Osteoblast (primary cell): ENCODE results near the gene BPTF. TPM values are rescaled to one million over a fixed set of nuclear protein-coding genes. Genes with fewer than 3 reads are reported as not detected.
"Not testable (repeated sequence)": the region's sequence is repeated elsewhere in the genome, so short reads cannot be mapped to it uniquely, and the experiment has no call there.

Experiments
- DNase-seq: peaks from one replicate; pipeline ENCODE4 v3.0.0; 2011; ENCODE audit warnings: low spot score, mixed read lengths; ENCODE audit not compliant: insufficient read length; ENCODE audit errors: missing footprints
- H2AFZ ChIP-seq: 2 replicates; pipeline ENCODE4 v1.6.0; 2011; ENCODE audit warnings: mild to moderate bottlenecking, low read length
- H3K27ac ChIP-seq: 2 replicates; pipeline ENCODE4 v1.5.1; 2011; ENCODE audit warnings: mild to moderate bottlenecking, low read depth, low read length, moderate library complexity
- H3K27me3 ChIP-seq: 2 replicates; pipeline ENCODE4 v1.6.0; 2012; ENCODE audit warnings: mild to moderate bottlenecking, control low read depth, inconsistent platforms, low read length, moderate library complexity; ENCODE audit not compliant: insufficient read depth
- H3K36me3 ChIP-seq: 2 replicates; pipeline ENCODE4 v1.5.1; 2011; ENCODE audit warnings: mild to moderate bottlenecking, low read length, control low read depth, moderate library complexity; ENCODE audit not compliant: insufficient read depth
- H3K4me1 ChIP-seq: 2 replicates; pipeline ENCODE4 v1.5.1; 2011; ENCODE audit warnings: mild to moderate bottlenecking, low read length, control low read depth, moderate library complexity; ENCODE audit not compliant: insufficient read depth
- H3K4me2 ChIP-seq: 2 replicates; pipeline ENCODE4 v1.6.0; 2011; ENCODE audit warnings: mild to moderate bottlenecking, low read length; ENCODE audit not compliant: insufficient read depth
- H3K4me3 ChIP-seq: fragments of 200-600 bp; sonication (generic); 3 replicates; pipeline ENCODE4 v1.5.1; 2012; ENCODE audit warnings: mild to moderate bottlenecking, low read length, inconsistent platforms; ENCODE audit not compliant: insufficient read depth
- H3K79me2 ChIP-seq: 2 replicates; pipeline ENCODE4 v1.6.0; 2012; ENCODE audit warnings: mild to moderate bottlenecking, low read length, control low read depth, inconsistent platforms; ENCODE audit not compliant: insufficient read depth
- H3K9me3 ChIP-seq: 2 replicates; pipeline ENCODE4 v1.5.1; 2011; ENCODE audit warnings: low read depth, low read length, control low read depth
- H4K20me1 ChIP-seq: 2 replicates; pipeline ENCODE4 v1.6.0; 2012; ENCODE audit warnings: mild to moderate bottlenecking, low read length, control low read depth; ENCODE audit not compliant: insufficient read depth
- CTCF ChIP-seq: IDR thresholded peaks from 2 replicates; pipeline ENCODE4 v1.5.1; 2011; ENCODE audit warnings: mild to moderate bottlenecking, low read depth, low read length, moderate library complexity; ENCODE audit errors: extremely low read depth
- total RNA-seq: library from RNA; depleted of rRNA; stranded (reverse); fragments of >200 nt; gene quantifications from 2 replicates; pipeline ENCODE4 v1.2.3, GENCODE V29; 2012

The BPTF gene
- total RNA-seq, 1 donor, result 59.7 TPM

- Histone ChIP-seq H3K27ac (no peak overlapping the region), H3K36me3 (peaks cover 12% of the 10 kb centered on the region), H4K20me1 (no peaks in the 10 kb centered on the region), H2AFZ (no peak overlapping the region), H3K4me3 (no peak overlapping the region), H3K27me3 (no peaks in the 10 kb centered on the region), H3K79me2 (no peaks in the 10 kb centered on the region), H3K4me1 (peaks cover 2% of the 10 kb centered on the region), H3K4me2 (no peak overlapping the region), H3K9me3 (no peaks in the 10 kb centered on the region)
- no peak for TF ChIP-seq CTCF
- DNase-seq, result no peak
These were observed 134.2 kb downstream of the BPTF start for GRCh38 chr17:67959510-67959909.

GRCh38 chr17:67960276-67960675 is 135.0 kb downstream of the BPTF start:
- H4K20me1 ChIP-seq, H3K4me1 ChIP-seq, H3K27ac ChIP-seq, DNase-seq, H3K4me2 ChIP-seq, H3K4me3 ChIP-seq, H3K9me3 ChIP-seq, H3K79me2 ChIP-seq, H2AFZ ChIP-seq, H3K27me3 ChIP-seq: not testable (repeated sequence)
- peaks cover 15% of the 10 kb centered on the region for H3K36me3 ChIP-seq

GRCh38 chr17:67962156-67962555 is 136.9 kb downstream of the BPTF start:
- H3K4me1 ChIP-seq, H3K79me2 ChIP-seq, H3K27ac ChIP-seq, H2AFZ ChIP-seq, H3K4me2 ChIP-seq, DNase-seq, H3K4me3 ChIP-seq, H3K27me3 ChIP-seq, H3K9me3 ChIP-seq, H4K20me1 ChIP-seq: not testable (repeated sequence)
- peaks cover 26% of the 10 kb centered on the region for H3K36me3 ChIP-seq

- not testable (repeated sequence) for H2AFZ ChIP-seq, H3K4me1 ChIP-seq, H3K4me3 ChIP-seq, H3K27me3 ChIP-seq, DNase-seq, H3K27ac ChIP-seq, H3K4me2 ChIP-seq, H4K20me1 ChIP-seq, H3K9me3 ChIP-seq, H3K79me2 ChIP-seq
- peaks cover 36% of the 10 kb centered on the region for H3K36me3 ChIP-seq
- peak; percentile 57 for TF ChIP-seq CTCF
These were observed 137.9 kb downstream of the BPTF start for GRCh38 chr17:67963145-67963572.

- Histone ChIP-seq H3K4me1 (no peaks in the 10 kb centered on the region), H3K36me3 (peaks cover 40% of the 10 kb centered on the region), H3K79me2 (no peaks in the 10 kb centered on the region), H3K4me3 (no peak overlapping the region), H4K20me1 (no peaks in the 10 kb centered on the region), H3K4me2 (no peak overlapping the region), H3K9me3 (no peaks in the 10 kb centered on the region), H3K27me3 (no peaks in the 10 kb centered on the region), H2AFZ (no peak overlapping the region), H3K27ac (no peak overlapping the region)
- no peak for DNase-seq
- TF ChIP-seq CTCF, result no peak
These were observed 145.5 kb downstream of the BPTF start for GRCh38 chr17:67970783-67971182.
